GM23338 (cell line): ENCODE results near the gene RXRA. TPM values are rescaled to one million over a fixed set of nuclear protein-coding genes. Genes with fewer than 3 reads are reported as not detected.

Source experiments
- ATAC-seq: fragments of 200-7000 bp; cut with Tn5 transposase; 3 replicates; pipeline ENCODE4 v1.9.1; 2020
- DNase-seq: peaks from one replicate; pipeline ENCODE4 v3.0.0-alpha.2; 2015; ENCODE audit warnings: low spot score
- H2AFZ ChIP-seq: fragments of 200-600 bp; sonication (generic); 2 replicates; pipeline ENCODE4 v1.8.0; 2016; ENCODE audit warnings: antibody characterized with exemption, mild to moderate bottlenecking, moderate library complexity
- H3F3A ChIP-seq: fragments of 200-600 bp; sonication (generic); replicated peaks from 2 replicates; pipeline ENCODE4 v1.8.0; 2017; ENCODE audit warnings: antibody characterized with exemption, mixed run types, low read depth
- H3K27ac ChIP-seq: fragments of 200-600 bp; sonication (generic); 2 replicates; pipeline ENCODE4 v1.6.1; 2016; ENCODE audit warnings: low read depth
- H3K27me3 ChIP-seq: fragments of 200-600 bp; sonication (generic); 2 replicates; pipeline ENCODE4 v1.8.0; 2016; ENCODE audit warnings: mild to moderate bottlenecking, mixed run types, moderate library complexity; ENCODE audit not compliant: insufficient read depth
- H3K36me3 ChIP-seq: fragments of 200-600 bp; sonication (generic); 2 replicates; pipeline ENCODE4 v1.8.0; 2016; ENCODE audit warnings: mild to moderate bottlenecking; ENCODE audit not compliant: insufficient read depth
- H3K4me1 ChIP-seq: fragments of 200-600 bp; sonication (generic); 2 replicates; pipeline ENCODE4 v1.8.0; 2016; ENCODE audit warnings: mild to moderate bottlenecking, moderate library complexity; ENCODE audit not compliant: insufficient read depth
- H3K4me2 ChIP-seq: fragments of 200-600 bp; sonication (generic); 2 replicates; pipeline ENCODE4 v1.7.1; 2017; ENCODE audit warnings: mixed run types
- H3K4me3 ChIP-seq: fragments of 200-600 bp; sonication (generic); 2 replicates; pipeline ENCODE4 v1.6.1; 2016; ENCODE audit warnings: mixed run types
- H3K79me2 ChIP-seq: fragments of 200-600 bp; sonication (generic); replicated peaks from 2 replicates; pipeline ENCODE4 v1.8.0; 2017; ENCODE audit warnings: mild to moderate bottlenecking; ENCODE audit not compliant: insufficient read depth
- H3K9me2 ChIP-seq: fragments of 200-600 bp; sonication (generic); 2 replicates; pipeline ENCODE4 v1.8.0; 2017; ENCODE audit not compliant: insufficient read depth
- H4K20me1 ChIP-seq: fragments of 200-600 bp; sonication (generic); replicated peaks from 2 replicates; pipeline ENCODE4 v1.8.0; 2017; ENCODE audit warnings: mild to moderate bottlenecking; ENCODE audit not compliant: insufficient read depth
- H3K27ac Mint-ChIP-seq: 2 replicates; pipeline ENCODE4 v1.8.0; 2020; ENCODE audit warnings: inconsistent platforms, mild to moderate bottlenecking, moderate library complexity, mixed read lengths
- H3K27me3 Mint-ChIP-seq: 3 replicates; pipeline ENCODE4 v1.8.0; 2022; ENCODE audit warnings: low read depth, mild to moderate bottlenecking, moderate library complexity, mixed read lengths, inconsistent platforms; ENCODE audit not compliant: insufficient read depth, poor library complexity
- H3K36me3 Mint-ChIP-seq: 3 replicates; pipeline ENCODE4 v1.8.0; 2021; ENCODE audit warnings: low read depth, mild to moderate bottlenecking, inconsistent platforms, moderate library complexity, mixed read lengths
- H3K4me1 Mint-ChIP-seq: 3 replicates; pipeline ENCODE4 v1.8.0; 2020; ENCODE audit warnings: mild to moderate bottlenecking, inconsistent platforms, mixed read lengths
- H3K4me3 Mint-ChIP-seq: 3 replicates; pipeline ENCODE4 v1.8.0; 2021; ENCODE audit warnings: moderate library complexity, mild to moderate bottlenecking, inconsistent platforms, mixed read lengths
- H3K9me3 Mint-ChIP-seq: 3 replicates; pipeline ENCODE4 v1.8.0; 2020; ENCODE audit warnings: moderate library complexity, mild to moderate bottlenecking, inconsistent platforms, mixed read lengths
- CREB1 ChIP-seq: fragments of 250-450 bp; sonication (Bioruptor Pico); IDR thresholded peaks from 2 replicates; pipeline ENCODE4 v1.5.0; 2020; ENCODE audit warnings: low read depth, mild to moderate bottlenecking, moderate library complexity
- EZH2 ChIP-seq: fragments of 200-600 bp; sonication (generic); IDR thresholded peaks from one replicate; pipeline ENCODE4 v1.8.0; 2017; ENCODE audit warnings: antibody characterized with exemption, mild to moderate bottlenecking, low read depth; ENCODE audit not compliant: unreplicated experiment
- EZH2phosphoT487 ChIP-seq: fragments of 200-600 bp; sonication (generic); IDR thresholded peaks from one replicate; pipeline ENCODE4 v1.8.1; 2018; ENCODE audit warnings: antibody characterized with exemption; ENCODE audit not compliant: unreplicated experiment
- JUNB ChIP-seq: IDR thresholded peaks from one replicate; pipeline ENCODE4 v1.6.1; 2016; ENCODE audit warnings: antibody characterized with exemption; ENCODE audit not compliant: unreplicated experiment
- NANOG ChIP-seq: IDR thresholded peaks from 2 replicates; pipeline ENCODE4 v1.6.1; 2016; ENCODE audit warnings: antibody characterized with exemption, borderline replicate concordance
- POLR2AphosphoS5 ChIP-seq: IDR thresholded peaks from 2 replicates; pipeline ENCODE4 v1.6.1; 2016; ENCODE audit warnings: antibody characterized with exemption, low read depth
- STAT1 ChIP-seq: IDR thresholded peaks from one replicate; pipeline ENCODE4 v1.6.1; 2016; ENCODE audit warnings: antibody characterized with exemption; ENCODE audit not compliant: unreplicated experiment
- ZNF114 ChIP-seq: fragments of 250-450 bp; sonication (Bioruptor Pico); IDR thresholded peaks from 2 replicates; pipeline ENCODE4 v1.5.0; 2020; ENCODE audit warnings: mild to moderate bottlenecking, moderate library complexity
- ZNF331 ChIP-seq: fragments of 250-450 bp; sonication (Bioruptor Pico); IDR thresholded peaks from 2 replicates; pipeline ENCODE4 v1.5.0; 2020; ENCODE audit warnings: low read depth, mild to moderate bottlenecking, moderate library complexity
- polyA plus RNA-seq: library from polyadenylated mRNA; unstranded; fragments of >200 nt; fragmentation: Nextera tagmentation; extraction: Ambion mirVana; gene quantifications from 2 replicates; pipeline ENCODE4 v1.2.1, GENCODE V29; 2016
- total RNA-seq: library from RNA; depleted of rRNA; stranded (reverse); fragments of >200 nt; shearing (Covaris generic); gene quantifications from 2 replicates; pipeline ENCODE4 v1.2.3, GENCODE V29; 2014
- TF ChIP-seq, protein P1 (sequence below): IDR thresholded peaks from one replicate; pipeline ENCODE4 v1.6.1; 2018; ENCODE audit warnings: antibody characterized with exemption; ENCODE audit not compliant: unreplicated experiment
- TF ChIP-seq, protein P2 (sequence below): IDR thresholded peaks from 2 replicates; pipeline ENCODE4 v1.6.1; 2016; ENCODE audit warnings: antibody characterized with exemption
- TF ChIP-seq, protein P3 (sequence below): fragments of 250-450 bp; sonication (Bioruptor Pico); IDR thresholded peaks from 2 replicates; pipeline ENCODE4 v1.5.0; 2020; ENCODE audit warnings: mild to moderate bottlenecking, moderate library complexity
- TF ChIP-seq, protein P4 (sequence below), 2 experiments: fragments of 200-600 bp in 1 of 2; sonication (generic) in 1 of 2; conservative IDR thresholded peaks; 2 replicates each; pipeline versions ENCODE4 v1.5.1 to v1.6.1; 2016 to 2017; ENCODE audit warnings: antibody characterized with exemption in 2 of 2, low read depth in 2 of 2, mild to moderate bottlenecking in 2 of 2, moderate library complexity in 1 of 2

The RXRA gene
- total and polyA plus RNA-seq, 2 experiments from 2014 or later = 4.9 to 17.9 TPM

DNA sequence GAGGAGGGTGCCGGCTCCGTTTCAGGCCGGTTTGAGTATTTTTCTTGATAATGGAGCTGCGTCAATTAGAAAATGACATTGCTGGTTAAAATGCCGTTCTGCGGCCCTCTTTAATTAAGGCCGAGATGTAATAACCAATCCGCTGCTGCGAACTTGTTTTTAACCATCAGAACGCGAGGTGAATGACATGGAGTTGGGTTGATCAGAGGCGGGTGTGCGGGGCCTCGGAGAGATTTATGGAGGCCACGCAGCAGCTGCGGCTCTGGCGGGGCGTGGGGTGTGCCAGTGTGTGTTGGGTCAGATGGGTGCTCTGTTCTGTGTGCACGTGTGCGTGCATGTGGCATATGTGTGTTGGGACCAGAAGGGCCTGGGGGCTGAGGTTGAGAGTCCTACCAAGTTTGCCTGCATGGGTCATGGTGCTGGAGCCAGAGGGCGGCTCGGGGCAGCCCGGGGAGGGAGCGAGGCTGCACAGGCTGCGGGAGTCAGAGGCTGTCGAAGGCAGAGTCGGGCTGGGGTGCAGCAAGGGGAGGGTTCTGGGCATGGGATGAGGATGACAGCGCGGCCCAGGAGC is 25.4 kb downstream of the RXRA start:
- no peak overlapping the region for H2AFZ ChIP-seq
- peaks cover 11% of the 10 kb centered on the region for H3K4me1 Mint-ChIP-seq
- peak overlapping the region; percentile 83 for H3K27ac Mint-ChIP-seq
- TF ChIP-seq, protein P1, sequence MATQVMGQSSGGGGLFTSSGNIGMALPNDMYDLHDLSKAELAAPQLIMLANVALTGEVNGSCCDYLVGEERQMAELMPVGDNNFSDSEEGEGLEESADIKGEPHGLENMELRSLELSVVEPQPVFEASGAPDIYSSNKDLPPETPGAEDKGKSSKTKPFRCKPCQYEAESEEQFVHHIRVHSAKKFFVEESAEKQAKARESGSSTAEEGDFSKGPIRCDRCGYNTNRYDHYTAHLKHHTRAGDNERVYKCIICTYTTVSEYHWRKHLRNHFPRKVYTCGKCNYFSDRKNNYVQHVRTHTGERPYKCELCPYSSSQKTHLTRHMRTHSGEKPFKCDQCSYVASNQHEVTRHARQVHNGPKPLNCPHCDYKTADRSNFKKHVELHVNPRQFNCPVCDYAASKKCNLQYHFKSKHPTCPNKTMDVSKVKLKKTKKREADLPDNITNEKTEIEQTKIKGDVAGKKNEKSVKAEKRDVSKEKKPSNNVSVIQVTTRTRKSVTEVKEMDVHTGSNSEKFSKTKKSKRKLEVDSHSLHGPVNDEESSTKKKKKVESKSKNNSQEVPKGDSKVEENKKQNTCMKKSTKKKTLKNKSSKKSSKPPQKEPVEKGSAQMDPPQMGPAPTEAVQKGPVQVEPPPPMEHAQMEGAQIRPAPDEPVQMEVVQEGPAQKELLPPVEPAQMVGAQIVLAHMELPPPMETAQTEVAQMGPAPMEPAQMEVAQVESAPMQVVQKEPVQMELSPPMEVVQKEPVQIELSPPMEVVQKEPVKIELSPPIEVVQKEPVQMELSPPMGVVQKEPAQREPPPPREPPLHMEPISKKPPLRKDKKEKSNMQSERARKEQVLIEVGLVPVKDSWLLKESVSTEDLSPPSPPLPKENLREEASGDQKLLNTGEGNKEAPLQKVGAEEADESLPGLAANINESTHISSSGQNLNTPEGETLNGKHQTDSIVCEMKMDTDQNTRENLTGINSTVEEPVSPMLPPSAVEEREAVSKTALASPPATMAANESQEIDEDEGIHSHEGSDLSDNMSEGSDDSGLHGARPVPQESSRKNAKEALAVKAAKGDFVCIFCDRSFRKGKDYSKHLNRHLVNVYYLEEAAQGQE = no peak
- TF ChIP-seq NANOG (no peak), EZH2 (no peak), JUNB (no peak), ZNF331 (CRISPR knock-in tag) (no peak), POLR2AphosphoS5 (no peak), STAT1 (no peak), ZNF114 (CRISPR knock-in tag) (no peak), EZH2phosphoT487 (no peak), CREB1 (CRISPR knock-in tag) (no peak)
- TF ChIP-seq, protein P2, sequence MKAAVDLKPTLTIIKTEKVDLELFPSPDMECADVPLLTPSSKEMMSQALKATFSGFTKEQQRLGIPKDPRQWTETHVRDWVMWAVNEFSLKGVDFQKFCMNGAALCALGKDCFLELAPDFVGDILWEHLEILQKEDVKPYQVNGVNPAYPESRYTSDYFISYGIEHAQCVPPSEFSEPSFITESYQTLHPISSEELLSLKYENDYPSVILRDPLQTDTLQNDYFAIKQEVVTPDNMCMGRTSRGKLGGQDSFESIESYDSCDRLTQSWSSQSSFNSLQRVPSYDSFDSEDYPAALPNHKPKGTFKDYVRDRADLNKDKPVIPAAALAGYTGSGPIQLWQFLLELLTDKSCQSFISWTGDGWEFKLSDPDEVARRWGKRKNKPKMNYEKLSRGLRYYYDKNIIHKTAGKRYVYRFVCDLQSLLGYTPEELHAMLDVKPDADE = no peak
- TF ChIP-seq, protein P3, sequence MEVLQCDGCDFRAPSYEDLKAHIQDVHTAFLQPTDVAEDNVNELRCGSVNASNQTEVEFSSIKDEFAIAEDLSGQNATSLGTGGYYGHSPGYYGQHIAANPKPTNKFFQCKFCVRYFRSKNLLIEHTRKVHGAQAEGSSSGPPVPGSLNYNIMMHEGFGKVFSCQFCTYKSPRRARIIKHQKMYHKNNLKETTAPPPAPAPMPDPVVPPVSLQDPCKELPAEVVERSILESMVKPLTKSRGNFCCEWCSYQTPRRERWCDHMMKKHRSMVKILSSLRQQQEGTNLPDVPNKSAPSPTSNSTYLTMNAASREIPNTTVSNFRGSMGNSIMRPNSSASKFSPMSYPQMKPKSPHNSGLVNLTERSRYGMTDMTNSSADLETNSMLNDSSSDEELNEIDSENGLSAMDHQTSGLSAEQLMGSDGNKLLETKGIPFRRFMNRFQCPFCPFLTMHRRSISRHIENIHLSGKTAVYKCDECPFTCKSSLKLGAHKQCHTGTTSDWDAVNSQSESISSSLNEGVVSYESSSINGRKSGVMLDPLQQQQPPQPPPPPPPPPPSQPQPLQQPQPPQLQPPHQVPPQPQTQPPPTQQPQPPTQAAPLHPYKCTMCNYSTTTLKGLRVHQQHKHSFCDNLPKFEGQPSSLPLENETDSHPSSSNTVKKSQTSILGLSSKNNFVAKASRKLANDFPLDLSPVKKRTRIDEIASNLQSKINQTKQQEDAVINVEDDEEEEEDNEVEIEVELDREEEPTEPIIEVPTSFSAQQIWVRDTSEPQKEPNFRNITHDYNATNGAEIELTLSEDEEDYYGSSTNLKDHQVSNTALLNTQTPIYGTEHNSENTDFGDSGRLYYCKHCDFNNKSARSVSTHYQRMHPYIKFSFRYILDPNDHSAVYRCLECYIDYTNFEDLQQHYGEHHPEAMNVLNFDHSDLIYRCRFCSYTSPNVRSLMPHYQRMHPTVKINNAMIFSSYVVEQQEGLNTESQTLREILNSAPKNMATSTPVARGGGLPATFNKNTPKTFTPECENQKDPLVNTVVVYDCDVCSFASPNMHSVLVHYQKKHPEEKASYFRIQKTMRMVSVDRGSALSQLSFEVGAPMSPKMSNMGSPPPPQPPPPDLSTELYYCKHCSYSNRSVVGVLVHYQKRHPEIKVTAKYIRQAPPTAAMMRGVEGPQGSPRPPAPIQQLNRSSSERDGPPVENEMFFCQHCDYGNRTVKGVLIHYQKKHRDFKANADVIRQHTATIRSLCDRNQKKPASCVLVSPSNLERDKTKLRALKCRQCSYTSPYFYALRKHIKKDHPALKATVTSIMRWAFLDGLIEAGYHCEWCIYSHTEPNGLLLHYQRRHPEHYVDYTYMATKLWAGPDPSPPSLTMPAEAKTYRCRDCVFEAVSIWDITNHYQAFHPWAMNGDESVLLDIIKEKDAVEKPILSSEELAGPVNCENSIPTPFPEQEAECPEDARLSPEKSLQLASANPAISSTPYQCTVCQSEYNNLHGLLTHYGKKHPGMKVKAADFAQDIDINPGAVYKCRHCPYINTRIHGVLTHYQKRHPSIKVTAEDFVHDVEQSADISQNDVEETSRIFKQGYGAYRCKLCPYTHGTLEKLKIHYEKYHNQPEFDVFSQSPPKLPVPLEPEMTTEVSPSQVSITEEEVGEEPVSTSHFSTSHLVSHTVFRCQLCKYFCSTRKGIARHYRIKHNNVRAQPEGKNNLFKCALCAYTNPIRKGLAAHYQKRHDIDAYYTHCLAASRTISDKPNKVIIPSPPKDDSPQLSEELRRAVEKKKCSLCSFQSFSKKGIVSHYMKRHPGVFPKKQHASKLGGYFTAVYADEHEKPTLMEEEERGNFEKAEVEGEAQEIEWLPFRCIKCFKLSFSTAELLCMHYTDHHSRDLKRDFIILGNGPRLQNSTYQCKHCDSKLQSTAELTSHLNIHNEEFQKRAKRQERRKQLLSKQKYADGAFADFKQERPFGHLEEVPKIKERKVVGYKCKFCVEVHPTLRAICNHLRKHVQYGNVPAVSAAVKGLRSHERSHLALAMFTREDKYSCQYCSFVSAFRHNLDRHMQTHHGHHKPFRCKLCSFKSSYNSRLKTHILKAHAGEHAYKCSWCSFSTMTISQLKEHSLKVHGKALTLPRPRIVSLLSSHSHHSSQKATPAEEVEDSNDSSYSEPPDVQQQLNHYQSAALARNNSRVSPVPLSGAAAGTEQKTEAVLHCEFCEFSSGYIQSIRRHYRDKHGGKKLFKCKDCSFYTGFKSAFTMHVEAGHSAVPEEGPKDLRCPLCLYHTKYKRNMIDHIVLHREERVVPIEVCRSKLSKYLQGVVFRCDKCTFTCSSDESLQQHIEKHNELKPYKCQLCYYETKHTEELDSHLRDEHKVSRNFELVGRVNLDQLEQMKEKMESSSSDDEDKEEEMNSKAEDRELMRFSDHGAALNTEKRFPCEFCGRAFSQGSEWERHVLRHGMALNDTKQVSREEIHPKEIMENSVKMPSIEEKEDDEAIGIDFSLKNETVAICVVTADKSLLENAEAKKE = no peak
- TF ChIP-seq, protein P4, sequence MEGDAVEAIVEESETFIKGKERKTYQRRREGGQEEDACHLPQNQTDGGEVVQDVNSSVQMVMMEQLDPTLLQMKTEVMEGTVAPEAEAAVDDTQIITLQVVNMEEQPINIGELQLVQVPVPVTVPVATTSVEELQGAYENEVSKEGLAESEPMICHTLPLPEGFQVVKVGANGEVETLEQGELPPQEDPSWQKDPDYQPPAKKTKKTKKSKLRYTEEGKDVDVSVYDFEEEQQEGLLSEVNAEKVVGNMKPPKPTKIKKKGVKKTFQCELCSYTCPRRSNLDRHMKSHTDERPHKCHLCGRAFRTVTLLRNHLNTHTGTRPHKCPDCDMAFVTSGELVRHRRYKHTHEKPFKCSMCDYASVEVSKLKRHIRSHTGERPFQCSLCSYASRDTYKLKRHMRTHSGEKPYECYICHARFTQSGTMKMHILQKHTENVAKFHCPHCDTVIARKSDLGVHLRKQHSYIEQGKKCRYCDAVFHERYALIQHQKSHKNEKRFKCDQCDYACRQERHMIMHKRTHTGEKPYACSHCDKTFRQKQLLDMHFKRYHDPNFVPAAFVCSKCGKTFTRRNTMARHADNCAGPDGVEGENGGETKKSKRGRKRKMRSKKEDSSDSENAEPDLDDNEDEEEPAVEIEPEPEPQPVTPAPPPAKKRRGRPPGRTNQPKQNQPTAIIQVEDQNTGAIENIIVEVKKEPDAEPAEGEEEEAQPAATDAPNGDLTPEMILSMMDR (conservative IDR thresholded peaks at IDR 0.05; ENCODE audit: low read depth in 2 of 2) = no peak
- H3K27me3 ChIP-seq = no peaks in the 10 kb centered on the region
- no peak overlapping the region for H3K27ac ChIP-seq
- no peak for DNase-seq
- no peak overlapping the region for H3K4me3 ChIP-seq
- H3K79me2 ChIP-seq = peaks cover 57% of the 10 kb centered on the region
- no peaks in the 10 kb centered on the region for H3K36me3 Mint-ChIP-seq
- H3K9me2 ChIP-seq = no peaks in the 10 kb centered on the region
- peaks cover 8% of the 10 kb centered on the region for H3K27me3 Mint-ChIP-seq
- H3K4me2 ChIP-seq = no peak overlapping the region
- no peak for ATAC-seq
- H3K4me1 ChIP-seq = no peaks in the 10 kb centered on the region
- no peaks in the 10 kb centered on the region; the same call in none of the 2 replicates for H4K20me1 ChIP-seq
- H3F3A ChIP-seq = no peaks in the 10 kb centered on the region
- no peaks in the 10 kb centered on the region for H3K9me3 Mint-ChIP-seq
- no peaks in the 10 kb centered on the region for H3K36me3 ChIP-seq
- H3K4me3 Mint-ChIP-seq = no peak overlapping the region
